ENCODE measurements around the gene ZRANB3.

Gene ZRANB3

GRCh38 chr2:135252805-135253458, 278.1 kb downstream of the ZRANB3 start:
- FAIRE-seq (no peak), DNase-seq (ENCODE audit: insufficient read length, low spot score) (no peak)
- no peak for TF ChIP-seq CTCF (IDR thresholded peaks at IDR 0.05; ENCODE audit: insufficient read depth, missing control alignments)

GRCh38 chr2:135248611-135249010, 282.4 kb downstream of the ZRANB3 start:
- FAIRE-seq (no peak), DNase-seq (ENCODE audit: insufficient read length, low spot score) (no peak)
- TF ChIP-seq CTCF (IDR thresholded peaks at IDR 0.05; ENCODE audit: insufficient read depth, missing control alignments) = no peak

GRCh38 chr2:135246711-135247270, 284.2 kb downstream of the ZRANB3 start:
- FAIRE-seq = no peak
- DNase-seq (ENCODE audit: insufficient read length, low spot score) = no peak

GRCh38 chr2:135245071-135245470, 285.9 kb downstream of the ZRANB3 start:
- TF ChIP-seq CTCF (IDR thresholded peaks at IDR 0.05; ENCODE audit: insufficient read depth, missing control alignments) = no peak
- DNase-seq (ENCODE audit: insufficient read length, low spot score) = no peak

More at GRCh38 chr2:135246711-135247270, 284.2 kb downstream of the ZRANB3 start:
- TF ChIP-seq CTCF (IDR thresholded peaks at IDR 0.05; ENCODE audit: insufficient read depth, missing control alignments) = no peak

GRCh38 chr2:135238651-135239050, 292.4 kb downstream of the ZRANB3 start:
- no peak for TF ChIP-seq CTCF (IDR thresholded peaks at IDR 0.05; ENCODE audit: insufficient read depth, missing control alignments)
- DNase-seq (ENCODE audit: insufficient read length, low spot score) = no peak
- no peak for FAIRE-seq

More at GRCh38 chr2:135245071-135245470, 285.9 kb downstream of the ZRANB3 start:
- FAIRE-seq = no peak

GRCh38 chr2:135230150-135230549, 300.9 kb downstream of the ZRANB3 start:
- FAIRE-seq (no peak), DNase-seq (ENCODE audit: insufficient read length, low spot score) (no peak)
- no peak for TF ChIP-seq CTCF (IDR thresholded peaks at IDR 0.05; ENCODE audit: insufficient read depth, missing control alignments)

- TF ChIP-seq CTCF (IDR thresholded peaks at IDR 0.05; ENCODE audit: insufficient read depth, missing control alignments) = no peak
- FAIRE-seq (no peak), DNase-seq (ENCODE audit: insufficient read length, low spot score) (no peak)
These were observed 303.6 kb downstream of the ZRANB3 start for GRCh38 chr2:135227386-135227785.

Data from D721Med (cell line).